RWPE1 (cell line): ENCODE measurements around the gene DCTN2.
"Not testable (repeated sequence)": the region's sequence is repeated elsewhere in the genome, so short reads cannot be mapped to it uniquely, and the experiment has no call there.

Experiments used
- CTCF ChIA-PET: fragments of 350-600 bp; sonication (Branson Sonifier 250); formaldehyde crosslinking; extraction: SDS; loops from one replicate; lab custom pipeline; 2021; lab: Yijun Ruan, JAX
- POLR2A ChIA-PET: fragments of 400-600 bp; formaldehyde crosslinking; extraction: SDS; loops from one replicate; lab custom pipeline; 2020; ENCODE audit warnings: antibody characterized with exemption; ENCODE audit not compliant: low non-redundant PET; lab: Yijun Ruan, JAX
- DNase-seq: peaks from one replicate; pipeline ENCODE4 v3.0.0; 2012; ENCODE audit warnings: low spot score
- H3K27ac ChIP-seq: fragments of 450-650 bp; 2 replicates; pipeline ENCODE4 v1.5.1; 2017
- TF ChIP-seq, protein P1 (sequence below): fragments of 450-650 bp; conservative IDR thresholded peaks from 2 replicates; pipeline ENCODE4 v1.5.1; 2017; ENCODE audit warnings: low read depth, mild to moderate bottlenecking

The DCTN2 gene

DNA sequence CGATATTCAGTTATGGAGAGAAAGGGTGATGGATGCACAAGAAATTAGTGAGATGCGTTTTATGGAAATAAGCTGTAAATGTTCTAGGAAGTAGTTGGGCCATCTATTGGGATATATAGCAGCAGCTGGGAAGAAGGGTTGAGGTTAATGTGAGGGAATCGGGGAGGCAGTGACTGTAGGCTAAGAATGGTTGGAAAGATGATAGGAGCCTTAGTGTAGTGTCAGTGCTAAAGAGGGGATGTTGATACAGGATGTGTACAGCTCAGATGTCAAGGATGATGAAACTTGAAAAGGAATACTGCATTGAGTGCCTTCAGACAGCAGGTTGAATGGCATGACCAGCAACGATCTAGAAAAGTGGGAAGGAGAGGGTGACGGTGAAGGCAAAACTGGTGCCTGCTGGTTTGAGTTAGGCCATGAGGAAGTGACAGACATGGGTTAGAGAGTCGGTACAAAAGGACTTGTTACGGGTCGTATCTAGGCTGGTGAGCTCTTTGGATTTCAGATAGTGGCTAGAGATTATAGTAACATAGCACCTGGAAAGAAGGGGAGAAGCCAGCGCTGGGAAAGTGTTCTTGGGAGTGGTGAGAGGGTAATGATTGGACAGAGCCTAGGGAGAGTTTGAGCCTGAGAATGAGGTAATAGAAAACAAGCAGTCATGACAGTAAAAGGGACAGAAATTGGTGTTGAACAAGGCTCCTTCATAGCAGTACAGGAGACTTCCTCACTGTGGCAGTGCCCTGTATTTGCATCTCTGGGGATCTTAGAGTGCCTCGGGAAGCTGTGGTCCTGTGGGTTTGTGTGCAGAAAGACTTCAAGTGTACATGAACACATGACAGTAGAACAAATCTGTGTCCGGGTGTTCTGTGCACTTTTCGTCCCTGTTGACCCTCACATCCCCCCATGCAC lies 49.5 kb downstream of the DCTN2 start:
- TF ChIP-seq, protein P1, sequence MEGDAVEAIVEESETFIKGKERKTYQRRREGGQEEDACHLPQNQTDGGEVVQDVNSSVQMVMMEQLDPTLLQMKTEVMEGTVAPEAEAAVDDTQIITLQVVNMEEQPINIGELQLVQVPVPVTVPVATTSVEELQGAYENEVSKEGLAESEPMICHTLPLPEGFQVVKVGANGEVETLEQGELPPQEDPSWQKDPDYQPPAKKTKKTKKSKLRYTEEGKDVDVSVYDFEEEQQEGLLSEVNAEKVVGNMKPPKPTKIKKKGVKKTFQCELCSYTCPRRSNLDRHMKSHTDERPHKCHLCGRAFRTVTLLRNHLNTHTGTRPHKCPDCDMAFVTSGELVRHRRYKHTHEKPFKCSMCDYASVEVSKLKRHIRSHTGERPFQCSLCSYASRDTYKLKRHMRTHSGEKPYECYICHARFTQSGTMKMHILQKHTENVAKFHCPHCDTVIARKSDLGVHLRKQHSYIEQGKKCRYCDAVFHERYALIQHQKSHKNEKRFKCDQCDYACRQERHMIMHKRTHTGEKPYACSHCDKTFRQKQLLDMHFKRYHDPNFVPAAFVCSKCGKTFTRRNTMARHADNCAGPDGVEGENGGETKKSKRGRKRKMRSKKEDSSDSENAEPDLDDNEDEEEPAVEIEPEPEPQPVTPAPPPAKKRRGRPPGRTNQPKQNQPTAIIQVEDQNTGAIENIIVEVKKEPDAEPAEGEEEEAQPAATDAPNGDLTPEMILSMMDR, result no peak
- no peak for DNase-seq
- ChIA-PET CTCF (interaction anchor here (0.6 to 1.0 kb wide), 2 partner anchors 22 to 265 kb away, joined by 3 to 4 read pairs; no protein-coding TSS in a partner anchor), POLR2A (no interaction called here)
- no peak overlapping the region for H3K27ac ChIP-seq

DNA sequence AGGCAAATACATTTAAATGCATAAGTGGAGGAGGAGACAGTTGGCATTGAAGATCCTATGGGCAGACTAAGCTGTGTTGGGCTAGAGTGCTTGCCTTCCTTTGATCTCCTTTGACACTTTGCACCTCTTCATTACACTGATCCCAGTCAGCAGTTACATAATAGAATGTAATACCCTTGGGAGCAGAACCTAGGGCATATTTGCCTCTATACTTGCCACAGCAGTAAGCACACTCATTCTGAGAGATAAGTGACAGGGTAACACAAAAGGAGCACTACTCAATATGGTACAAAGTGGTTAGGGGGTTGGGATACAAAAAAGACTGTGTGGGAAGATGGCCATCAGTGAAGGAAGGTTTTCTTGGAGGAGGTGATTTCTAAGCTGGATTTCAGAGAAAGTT lies 50.2 kb downstream of the DCTN2 start:
- DNase-seq, result no peak
- no peak overlapping the region for H3K27ac ChIP-seq
- ChIA-PET CTCF (interaction anchor here (0.6 to 1.0 kb wide), 2 partner anchors 21 to 265 kb away, joined by 3 to 4 read pairs; no protein-coding TSS in a partner anchor), POLR2A (no interaction called here)
- TF ChIP-seq, protein P1, result no peak

DNA sequence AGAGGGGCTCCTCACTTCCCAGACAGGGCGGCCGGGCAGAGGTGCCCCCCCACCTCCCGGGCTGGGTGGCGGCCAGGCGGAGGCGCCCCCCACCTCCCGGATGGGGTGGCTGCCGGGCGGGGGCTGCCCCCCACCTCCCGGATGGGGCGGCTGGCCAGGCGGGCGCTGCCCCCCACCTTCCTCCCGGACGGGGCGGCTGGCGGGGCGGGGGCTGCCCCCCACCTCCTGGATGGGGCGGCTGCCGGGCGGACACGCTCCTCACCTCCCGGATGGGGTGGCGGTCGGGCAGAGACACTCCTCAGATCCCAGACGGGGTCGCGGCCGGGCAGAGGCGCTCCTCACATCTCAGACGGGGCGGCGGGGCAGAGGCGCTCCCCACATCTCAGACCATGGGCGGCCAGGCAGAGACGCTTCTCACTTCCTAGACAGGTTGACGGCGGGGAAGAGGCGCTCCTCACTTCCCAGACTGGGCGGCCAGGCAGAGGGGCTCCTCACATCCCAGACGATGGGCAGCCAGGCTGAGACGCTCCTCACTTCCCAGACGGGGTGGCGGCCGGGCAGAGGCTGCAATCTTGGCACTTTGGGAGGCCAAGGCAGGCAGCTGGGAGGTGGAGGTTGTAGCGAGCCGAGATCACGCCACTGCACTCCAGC lies 51.8 kb downstream of the DCTN2 start:
- POLR2A ChIA-PET, DNase-seq, H3K27ac ChIP-seq, CTCF ChIA-PET: not testable (repeated sequence)

DNA sequence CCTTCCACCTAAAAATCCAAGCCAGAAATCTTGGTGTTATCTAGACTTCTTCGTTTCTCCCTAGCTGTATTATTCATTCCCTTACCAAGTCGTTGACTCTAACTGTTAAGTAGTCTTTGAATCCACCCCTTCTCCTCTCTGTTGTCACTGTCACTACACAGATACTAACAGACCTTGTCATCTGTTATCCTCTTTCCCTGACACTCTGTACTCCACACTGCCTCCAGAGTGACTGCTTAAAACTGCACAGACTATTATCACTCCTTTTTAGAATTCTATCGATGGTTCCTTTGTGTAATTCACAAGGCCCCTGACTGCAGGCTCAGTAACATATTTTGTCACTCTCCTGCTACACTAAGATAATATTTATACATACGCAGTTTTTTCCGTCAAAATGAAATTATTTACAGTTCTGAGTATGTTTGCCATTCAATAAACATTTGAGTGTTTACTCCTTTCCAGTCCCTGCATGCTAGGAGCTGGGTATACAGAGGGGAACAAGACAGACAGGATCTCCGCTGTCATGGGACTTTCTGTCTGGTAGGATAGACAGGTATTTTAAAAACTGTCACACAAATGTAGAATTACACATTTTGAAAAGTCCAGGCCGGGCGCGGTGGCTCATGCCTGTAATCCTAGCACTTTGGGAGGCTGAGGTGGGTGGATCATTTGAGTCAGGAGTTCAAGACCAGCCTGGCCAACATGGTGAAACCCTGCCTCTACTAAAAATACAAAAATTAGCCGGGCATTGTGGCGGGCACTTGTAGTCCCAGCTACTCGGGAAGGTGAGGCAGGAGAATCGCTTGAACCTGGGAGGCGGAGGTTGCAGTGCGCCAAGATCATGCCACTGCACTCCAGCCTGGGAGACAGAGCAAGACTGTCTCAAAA lies 55.4 kb downstream of the DCTN2 start:
- peak overlapping the region; percentile 46 for H3K27ac ChIP-seq
- ChIA-PET POLR2A (no interaction called here), CTCF (no interaction called here)
- no peak for DNase-seq
- TF ChIP-seq, protein P1, result no peak

DNA sequence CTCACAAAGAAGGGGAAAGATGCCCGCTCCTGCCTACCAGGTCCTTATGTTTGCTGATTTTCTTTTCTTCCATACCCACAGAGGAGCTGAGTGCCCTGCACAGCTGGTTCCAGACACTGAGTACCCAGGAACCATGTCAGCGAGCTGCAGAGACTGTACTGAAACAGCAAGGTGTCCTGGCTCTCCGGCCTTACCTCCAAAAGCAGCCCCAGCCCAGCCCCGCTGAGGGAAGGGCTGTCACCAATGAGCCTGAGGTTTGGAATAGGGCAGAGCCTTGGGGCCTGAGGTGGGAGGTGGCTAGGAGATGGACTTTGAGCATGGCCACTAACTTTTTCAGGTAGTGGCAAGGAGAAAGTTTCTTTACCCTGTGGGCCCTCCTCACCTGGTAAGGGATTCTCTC lies 56.9 kb downstream of the DCTN2 start:
- DNase-seq, result no peak
- ChIA-PET POLR2A (interaction anchor here (0.7 kb wide), 1 partner anchor 16 kb away, joined by 3 read pairs; no protein-coding TSS in a partner anchor), CTCF (no interaction called here)
- TF ChIP-seq, protein P1, result no peak
- H3K27ac ChIP-seq, result no peak overlapping the region

DNA sequence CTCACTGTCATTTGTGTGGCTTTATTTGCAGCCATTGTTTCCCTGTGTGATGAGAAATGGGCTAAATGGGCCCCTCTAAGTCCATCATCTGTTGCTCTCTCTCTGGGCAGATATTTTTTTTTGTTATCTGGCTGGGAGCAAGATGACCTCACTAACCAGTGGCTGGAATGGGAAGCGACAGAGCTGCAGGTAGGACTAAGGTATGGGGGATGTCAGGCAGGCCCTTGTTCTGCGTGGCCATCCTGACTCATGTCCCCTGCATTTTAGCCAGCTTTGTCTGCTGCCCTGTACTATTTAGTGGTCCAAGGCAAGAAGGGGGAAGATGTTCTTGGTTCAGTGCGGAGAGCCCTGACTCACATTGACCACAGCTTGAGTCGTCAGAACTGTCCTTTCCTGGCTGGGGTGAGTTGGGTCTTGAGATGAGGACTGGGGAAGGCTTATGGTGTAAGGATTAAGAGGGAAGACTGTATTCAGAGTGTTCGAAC lies 57.8 kb downstream of the DCTN2 start:
- ChIA-PET CTCF (no interaction called here), POLR2A (no interaction called here)
- TF ChIP-seq, protein P1, result no peak
- H3K27ac ChIP-seq, result peak overlapping the region; percentile 79; the same call in 1 of the 2 replicates
- DNase-seq, result no peak
